Loucy (cell line): ENCODE measurements around the gene IL1RN.
A peak's percentile ranks its signal among the peaks of the same experiment; 100 is the strongest.

Experiments
- H2AFZ ChIP-seq: fragments of 200-600 bp; sonication (generic); 2 replicates; pipeline ENCODE4 v1.6.0; 2016; ENCODE audit warnings: antibody characterized with exemption, mild to moderate bottlenecking, low read length, moderate library complexity
- H3F3A ChIP-seq: fragments of 200-600 bp; 2 replicates; pipeline ENCODE4 v1.6.0; 2016; ENCODE audit warnings: antibody characterized with exemption, low read depth, mild to moderate bottlenecking
- H3K27me3 ChIP-seq: fragments of 200-600 bp; sonication (generic); 2 replicates; pipeline ENCODE4 v1.6.1; 2014; ENCODE audit warnings: low read length, mild to moderate bottlenecking; ENCODE audit not compliant: insufficient read depth, poor library complexity, severe bottlenecking
- H3K36me3 ChIP-seq: fragments of 200-600 bp; sonication (generic); 2 replicates; pipeline ENCODE4 v1.6.1; 2016; ENCODE audit warnings: low read length; ENCODE audit not compliant: insufficient read depth
- H3K4me1 ChIP-seq: fragments of 200-600 bp; sonication (generic); 2 replicates; pipeline ENCODE4 v1.5.1; 2014; ENCODE audit warnings: low read length, mild to moderate bottlenecking; ENCODE audit not compliant: insufficient read depth, poor library complexity, severe bottlenecking
- H3K4me2 ChIP-seq: fragments of 200-600 bp; sonication (generic); 2 replicates; pipeline ENCODE4 v1.6.0; 2014; ENCODE audit warnings: antibody characterized with exemption, low read length, low read depth, mild to moderate bottlenecking; ENCODE audit not compliant: poor library complexity, severe bottlenecking
- H3K4me3 ChIP-seq: fragments of 200-600 bp; sonication (generic); 2 replicates; pipeline ENCODE4 v1.5.1; 2014; ENCODE audit warnings: low read length, mild to moderate bottlenecking, mixed read lengths; ENCODE audit not compliant: poor library complexity, severe bottlenecking
- H3K79me2 ChIP-seq: fragments of 200-600 bp; sonication (generic); 2 replicates; pipeline ENCODE4 v1.6.1; 2014; ENCODE audit warnings: low read length; ENCODE audit not compliant: insufficient read depth
- H3K9ac ChIP-seq: fragments of 200-600 bp; sonication (generic); 2 replicates; pipeline ENCODE4 v1.6.0; 2014; ENCODE audit warnings: mild to moderate bottlenecking, low read depth, low read length, moderate library complexity; ENCODE audit not compliant: poor library complexity, severe bottlenecking
- H3K9me2 ChIP-seq: fragments of 200-600 bp; sonication (generic); replicated peaks from 2 replicates; pipeline ENCODE4 v1.6.1; 2016; ENCODE audit warnings: low read depth, low read length, mixed read lengths
- H3K9me3 ChIP-seq: fragments of 200-600 bp; sonication (generic); 2 replicates; pipeline ENCODE4 v1.6.1; 2014; ENCODE audit warnings: mild to moderate bottlenecking, antibody characterized with exemption, low read length, low read depth; ENCODE audit not compliant: insufficient read depth
- H4K20me1 ChIP-seq: fragments of 200-600 bp; sonication (generic); 2 replicates; pipeline ENCODE4 v1.6.0; 2014; ENCODE audit warnings: antibody characterized with exemption, low read length, mild to moderate bottlenecking; ENCODE audit not compliant: insufficient read depth, poor library complexity, severe bottlenecking
- CTCF ChIP-seq: fragments of 200-600 bp; sonication (generic); conservative IDR thresholded peaks from 2 replicates; pipeline ENCODE4 v1.5.1; 2014; ENCODE audit warnings: mild to moderate bottlenecking, antibody characterized with exemption, low read length
- EZH2phosphoT487 ChIP-seq: fragments of 200-600 bp; IDR thresholded peaks from 2 replicates; pipeline ENCODE4 v1.6.1; 2018; ENCODE audit warnings: antibody characterized with exemption, mild to moderate bottlenecking, moderate library complexity, borderline replicate concordance

Gene IL1RN

GRCh38 chr2:113138428-113139322 is 11.3 kb downstream of the IL1RN start:
- Histone ChIP-seq H3K9ac (no peak overlapping the region), H3K4me2 (peak overlapping the region; percentile 29), H3K36me3 (no peaks in the 10 kb centered on the region), H3F3A (no peaks in the 10 kb centered on the region), H3K27me3 (no peaks in the 10 kb centered on the region), H3K79me2 (no peaks in the 10 kb centered on the region), H2AFZ (peak overlapping the region; percentile 81), H3K4me1 (peaks cover 8% of the 10 kb centered on the region), H3K9me2 (no peaks in the 10 kb centered on the region), H3K9me3 (no peaks in the 10 kb centered on the region), H4K20me1 (no peaks in the 10 kb centered on the region), H3K4me3 (no peak overlapping the region)
- peak; percentile 73 for TF ChIP-seq CTCF
- no peak for TF ChIP-seq EZH2phosphoT487

- Histone ChIP-seq H3K9me3 (no peaks in the 10 kb centered on the region), H2AFZ (no peak overlapping the region), H3K9ac (no peak overlapping the region), H3F3A (no peaks in the 10 kb centered on the region), H3K9me2 (no peaks in the 10 kb centered on the region), H3K4me2 (no peak overlapping the region), H3K36me3 (no peaks in the 10 kb centered on the region), H3K79me2 (no peaks in the 10 kb centered on the region), H4K20me1 (no peaks in the 10 kb centered on the region), H3K4me3 (no peak overlapping the region), H3K4me1 (peaks cover 7% of the 10 kb centered on the region), H3K27me3 (no peaks in the 10 kb centered on the region)
- TF ChIP-seq EZH2phosphoT487 = no peak
- TF ChIP-seq CTCF = no peak
These were observed 14.1 kb downstream of the IL1RN start for GRCh38 chr2:113141451-113141850.

GRCh38 chr2:113142290-113142689 is 14.9 kb downstream of the IL1RN start:
- peaks cover 7% of the 10 kb centered on the region for H3K4me1 ChIP-seq
- no peaks in the 10 kb centered on the region for H3K79me2 ChIP-seq
- no peaks in the 10 kb centered on the region for H4K20me1 ChIP-seq
- no peak overlapping the region for H3K4me3 ChIP-seq
- H3K9me3 ChIP-seq = no peaks in the 10 kb centered on the region
- H2AFZ ChIP-seq = no peak overlapping the region
- no peaks in the 10 kb centered on the region for H3K9me2 ChIP-seq
- TF ChIP-seq EZH2phosphoT487 = no peak
- no peak for TF ChIP-seq CTCF
- H3K27me3 ChIP-seq = no peaks in the 10 kb centered on the region
- H3K36me3 ChIP-seq = no peaks in the 10 kb centered on the region
- H3K4me2 ChIP-seq = no peak overlapping the region
- no peaks in the 10 kb centered on the region for H3F3A ChIP-seq
- no peak overlapping the region for H3K9ac ChIP-seq
